Fibroblast of lung (primary cell): ENCODE data around the gene LPIN1. TPM values are rescaled to one million over a fixed set of nuclear protein-coding genes. Genes with fewer than 3 reads are reported as not detected.

Experiments
- DNase-seq, 2 donors: peaks; one replicate each; pipeline versions ENCODE4 v3.0.0 to v3.0.0-alpha.2; 2010; ENCODE audit warnings: low read depth in 2 of 2
- H2AFZ ChIP-seq: 2 replicates; pipeline ENCODE4 v1.5.1; 2012; ENCODE audit warnings: low read length, control low read depth, inconsistent platforms
- H3K27ac ChIP-seq: 2 replicates; pipeline ENCODE4 v1.5.1; 2011; ENCODE audit warnings: low read length, control low read depth; ENCODE audit not compliant: insufficient read depth
- H3K27me3 ChIP-seq: 2 replicates; pipeline ENCODE4 v1.5.1; 2011; ENCODE audit warnings: mild to moderate bottlenecking, low read length; ENCODE audit not compliant: control insufficient read depth, insufficient read depth
- H3K36me3 ChIP-seq: 2 replicates; pipeline ENCODE4 v1.5.1; 2011; ENCODE audit warnings: low read length; ENCODE audit not compliant: control insufficient read depth, insufficient read depth
- H3K4me1 ChIP-seq: 2 replicates; pipeline ENCODE4 v1.5.1; 2011; ENCODE audit warnings: low read length; ENCODE audit not compliant: control insufficient read depth, insufficient read depth; ENCODE audit errors: extremely low read depth
- H3K4me2 ChIP-seq: 2 replicates; pipeline ENCODE4 v1.5.1; 2011; ENCODE audit warnings: low read length, control low read depth; ENCODE audit not compliant: insufficient read depth; ENCODE audit errors: extremely low read depth
- H3K4me3 ChIP-seq, 4 experiments: fragments of 200-600 bp in 1 of 4; sonication (generic) in 1 of 4; replicated peaks in 1 of 4; 2 replicates each; pipeline ENCODE4 v1.5.1; 2011 to 2016; ENCODE audit warnings: low read length in 4 of 4, low read depth in 3 of 4, mild to moderate bottlenecking in 3 of 4, control low read depth in 2 of 4, inconsistent platforms in 1 of 4, mixed read lengths in 1 of 4; ENCODE audit not compliant: insufficient read depth in 1 of 4; ENCODE audit errors: control extremely low read depth in 1 of 4
- H3K79me2 ChIP-seq: 2 replicates; pipeline ENCODE4 v1.5.1; 2012; ENCODE audit warnings: mild to moderate bottlenecking, low read length, inconsistent platforms; ENCODE audit not compliant: control insufficient read depth, insufficient read depth
- H3K9ac ChIP-seq: 2 replicates; pipeline ENCODE4 v1.5.1; 2011; ENCODE audit warnings: mild to moderate bottlenecking, low read length, control low read depth; ENCODE audit not compliant: insufficient read depth
- H3K9me3 ChIP-seq: 2 replicates; pipeline ENCODE4 v1.5.1; 2012; ENCODE audit warnings: low read depth, low read length; ENCODE audit not compliant: control insufficient read depth, insufficient read depth
- H4K20me1 ChIP-seq: 2 replicates; pipeline ENCODE4 v1.5.1; 2011; ENCODE audit warnings: low read length; ENCODE audit not compliant: control insufficient read depth, insufficient read depth; ENCODE audit errors: extremely low read depth
- CTCF ChIP-seq, 2 donors: IDR thresholded peaks in 1 of 2; conservative IDR thresholded peaks in 1 of 2; 1 replicate in 1 of 2; 2 replicates in 1 of 2; pipeline ENCODE4 v1.5.1; 2011 to 2012; ENCODE audit warnings: low read length in 2 of 2, control low read depth in 1 of 2, inconsistent platforms in 1 of 2, low read depth in 1 of 2, mild to moderate bottlenecking in 1 of 2
- EZH2 ChIP-seq: IDR thresholded peaks from 2 replicates; pipeline ENCODE4 v1.5.1; 2012; ENCODE audit warnings: low read length, control low read depth, mild to moderate bottlenecking; ENCODE audit errors: missing control alignments
- polyA plus RNA-seq, 2 donors: library from polyadenylated mRNA; depleted of rRNA in 1 of 2; stranded (reverse) in 1 of 2; unstranded in 1 of 2; fragments of >200 nt; gene quantifications; 2 replicates each; pipeline ENCODE4 v1.2.1, GENCODE V29; 2011 to 2012; ENCODE audit warnings: missing spikeins in 1 of 2
- total RNA-seq: library from RNA; depleted of rRNA; stranded (reverse); fragments of >200 nt; gene quantifications from 2 replicates; pipeline ENCODE4 v1.2.1, GENCODE V29; 2014

LPIN1 gene
- total and polyA plus RNA-seq, 2 donors (not counting 1 experiment from before 2014, with no cell fraction given), result 87.8 to 205 TPM

- no peak overlapping the region for H2AFZ ChIP-seq
- H3K9ac ChIP-seq, result no peak overlapping the region
- H3K27me3 ChIP-seq, result no peaks in the 10 kb centered on the region
- H3K9me3 ChIP-seq, result no peaks in the 10 kb centered on the region
- no peak overlapping the region for H3K4me3 ChIP-seq
- H3K79me2 ChIP-seq, result peaks cover 47% of the 10 kb centered on the region
- H3K4me2 ChIP-seq, result no peak overlapping the region
- H3K4me1 ChIP-seq, result no peaks in the 10 kb centered on the region
- no peaks in the 10 kb centered on the region for H4K20me1 ChIP-seq
- H3K36me3 ChIP-seq, result peaks cover 23% of the 10 kb centered on the region
- no peak for DNase-seq
- TF ChIP-seq EZH2 (no peak), CTCF (conservative IDR thresholded peaks at IDR 0.05 in 1 of 2, IDR thresholded peaks at IDR 0.05 in 1 of 2; ENCODE audit: low read depth in 1 of 2, low read length in 2 of 2) (no peak)
- no peak overlapping the region for H3K27ac ChIP-seq
These were observed 17.9 kb downstream of the LPIN1 start for GRCh38 chr2:11764359-11764758.

- Histone ChIP-seq H3K4me1 (no peaks in the 10 kb centered on the region), H3K27ac (no peak overlapping the region), H3K4me2 (no peak overlapping the region), H3K9me3 (no peaks in the 10 kb centered on the region), H4K20me1 (no peaks in the 10 kb centered on the region), H3K79me2 (peaks cover 47% of the 10 kb centered on the region), H3K36me3 (peaks cover 23% of the 10 kb centered on the region), H3K27me3 (no peaks in the 10 kb centered on the region), H2AFZ (no peak overlapping the region), H3K4me3 (no peak overlapping the region), H3K9ac (no peak overlapping the region)
- TF ChIP-seq EZH2 (no peak), CTCF (conservative IDR thresholded peaks at IDR 0.05 in 1 of 2, IDR thresholded peaks at IDR 0.05 in 1 of 2; ENCODE audit: low read depth in 1 of 2, low read length in 2 of 2) (no peak)
- no peak for DNase-seq
These were observed 18.5 kb downstream of the LPIN1 start for GRCh38 chr2:11764920-11765319.

- no peak overlapping the region for H3K27ac ChIP-seq
- peaks cover 26% of the 10 kb centered on the region for H3K36me3 ChIP-seq
- TF ChIP-seq CTCF (conservative IDR thresholded peaks at IDR 0.05 in 1 of 2, IDR thresholded peaks at IDR 0.05 in 1 of 2; ENCODE audit: low read depth in 1 of 2, low read length in 2 of 2), result no peak
- no peak for TF ChIP-seq EZH2
- H3K4me1 ChIP-seq, result no peaks in the 10 kb centered on the region
- H2AFZ ChIP-seq, result no peak overlapping the region
- no peak for DNase-seq
- no peaks in the 10 kb centered on the region for H4K20me1 ChIP-seq
- peaks cover 46% of the 10 kb centered on the region for H3K79me2 ChIP-seq
- no peak overlapping the region for H3K9ac ChIP-seq
- no peaks in the 10 kb centered on the region for H3K9me3 ChIP-seq
- H3K4me3 ChIP-seq, result no peak overlapping the region
- H3K27me3 ChIP-seq, result no peaks in the 10 kb centered on the region
- no peak overlapping the region for H3K4me2 ChIP-seq
These were observed 19.1 kb downstream of the LPIN1 start for GRCh38 chr2:11765501-11765900.
